Mesendoderm (in vitro differentiated cells): Measurements from ENCODE around the gene PCDHA1.
A peak's percentile ranks its signal among the peaks of the same experiment; 100 is the strongest.

ENCODE experiments used
- DNase-seq: peaks from one replicate; pipeline ENCODE4 v3.0.0; 2013
- H2AK5ac ChIP-seq: 2 replicates; pipeline ENCODE4 v1.6.1; 2013; ENCODE audit warnings: low read length, inconsistent platforms
- H2BK120ac ChIP-seq: 2 replicates; pipeline ENCODE4 v1.6.1; 2013; ENCODE audit warnings: low read depth, mild to moderate bottlenecking, low read length, moderate library complexity, mixed read lengths
- H2BK15ac ChIP-seq: replicated peaks from 2 replicates; pipeline ENCODE4 v1.6.1; 2013; ENCODE audit warnings: low read depth, mild to moderate bottlenecking, moderate library complexity
- H2BK5ac ChIP-seq: 2 replicates; pipeline ENCODE4 v1.6.1; 2013; ENCODE audit warnings: low read length, inconsistent platforms
- H3K18ac ChIP-seq: 2 replicates; pipeline ENCODE4 v1.6.1; 2013; ENCODE audit warnings: mild to moderate bottlenecking, low read length, mixed read lengths
- H3K23ac ChIP-seq: one replicate; pipeline ENCODE4 v1.6.1; 2013; ENCODE audit warnings: low read length
- H3K27ac ChIP-seq: 2 replicates; pipeline ENCODE4 v1.5.1; 2013; ENCODE audit warnings: low read depth, mild to moderate bottlenecking, inconsistent platforms, low read length, moderate library complexity
- H3K27me3 ChIP-seq: 2 replicates; pipeline ENCODE4 v1.6.1; 2013; ENCODE audit warnings: low read length, control low read depth, mild to moderate bottlenecking, inconsistent platforms; ENCODE audit not compliant: insufficient read depth, poor library complexity
- H3K36me3 ChIP-seq: 2 replicates; pipeline ENCODE4 v1.6.1; 2013; ENCODE audit warnings: low read length, inconsistent platforms; ENCODE audit not compliant: control insufficient read depth, insufficient read depth
- H3K4ac ChIP-seq: one replicate; pipeline ENCODE4 v1.6.1; 2013; ENCODE audit warnings: low read depth, mild to moderate bottlenecking, low read length, moderate library complexity
- H3K4me1 ChIP-seq: 2 replicates; pipeline ENCODE4 v1.6.1; 2013; ENCODE audit warnings: low read depth, low read length, inconsistent platforms; ENCODE audit not compliant: control insufficient read depth
- H3K4me2 ChIP-seq: 2 replicates; pipeline ENCODE4 v1.6.1; 2013; ENCODE audit warnings: low read length
- H3K4me3 ChIP-seq: 2 replicates; pipeline ENCODE4 v1.5.1; 2013; ENCODE audit warnings: mild to moderate bottlenecking, low read length
- H3K56ac ChIP-seq: one replicate; pipeline ENCODE4 v1.6.1; 2013; ENCODE audit warnings: low read length
- H3K79me1 ChIP-seq: 2 replicates; pipeline ENCODE4 v1.6.1; 2013; ENCODE audit warnings: low read length, inconsistent platforms
- H3K79me2 ChIP-seq: 2 replicates; pipeline ENCODE4 v1.6.1; 2013; ENCODE audit warnings: mild to moderate bottlenecking, low read length; ENCODE audit not compliant: control insufficient read depth, insufficient read depth
- H3K9ac ChIP-seq: 2 replicates; pipeline ENCODE4 v1.6.1; 2013; ENCODE audit warnings: low read length, inconsistent platforms
- H4K5ac ChIP-seq: one replicate; pipeline ENCODE4 v1.6.1; 2013; ENCODE audit warnings: low read length
- H4K8ac ChIP-seq: one replicate; pipeline ENCODE4 v1.6.1; 2013; ENCODE audit warnings: low read depth, mild to moderate bottlenecking, control low read depth, low read length, moderate library complexity
- WGBS: extraction: QIAGEN DNeasy Blood & Tissue Kit; methylation state at CpG from one replicate; pipeline ENCODE4 v1.1.7; 2013; ENCODE audit warnings: low lambda C conversion rate, missing lambda C conversion rate; ENCODE audit not compliant: insufficient coverage; ENCODE audit errors: extremely low coverage; 5-methylcytosine and 5-hydroxymethylcytosine counted together

Gene PCDHA1

DNA sequence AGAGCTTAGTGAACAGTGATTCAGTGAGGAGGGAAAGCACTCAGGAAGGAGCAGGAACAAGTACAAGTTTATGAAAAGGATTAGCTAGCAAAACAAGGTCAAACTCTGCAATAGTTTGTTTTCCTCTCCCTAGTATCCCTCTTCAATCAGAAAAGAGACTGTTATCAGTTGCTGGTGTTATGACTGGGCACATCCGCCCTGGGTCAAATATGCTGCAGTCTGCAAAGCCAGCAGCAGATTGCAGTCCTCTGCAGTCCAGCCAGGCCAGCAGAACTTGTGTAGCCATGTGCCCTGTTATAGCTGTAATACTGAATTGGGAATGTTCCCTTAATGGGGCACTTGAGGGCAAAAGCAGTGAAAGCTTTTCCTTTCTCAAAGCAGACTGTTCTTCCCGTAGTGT lies 192.3 kb downstream of the PCDHA1 start:
- Histone ChIP-seq H3K18ac (no peak overlapping the region), H2BK120ac (no peak overlapping the region), H3K56ac (no peak overlapping the region), H2AK5ac (no peak overlapping the region), H3K79me1 (peaks cover 2% of the 10 kb centered on the region), H3K27ac (no peak overlapping the region), H3K27me3 (no peaks in the 10 kb centered on the region), H4K8ac (no peak overlapping the region), H3K4ac (no peak overlapping the region), H3K9ac (peak overlapping the region; percentile 4), H4K5ac (no peak overlapping the region), H2BK15ac (no peak overlapping the region), H3K4me3 (no peak overlapping the region), H3K23ac (no peak overlapping the region), H3K36me3 (no peaks in the 10 kb centered on the region), H2BK5ac (no peak overlapping the region), H3K4me1 (no peaks in the 10 kb centered on the region), H3K79me2 (no peaks in the 10 kb centered on the region), H3K4me2 (no peak overlapping the region)
- DNase-seq: no peak
- WGBS: no CpG with 5 or more reads among the region's 2 CpGs

DNA sequence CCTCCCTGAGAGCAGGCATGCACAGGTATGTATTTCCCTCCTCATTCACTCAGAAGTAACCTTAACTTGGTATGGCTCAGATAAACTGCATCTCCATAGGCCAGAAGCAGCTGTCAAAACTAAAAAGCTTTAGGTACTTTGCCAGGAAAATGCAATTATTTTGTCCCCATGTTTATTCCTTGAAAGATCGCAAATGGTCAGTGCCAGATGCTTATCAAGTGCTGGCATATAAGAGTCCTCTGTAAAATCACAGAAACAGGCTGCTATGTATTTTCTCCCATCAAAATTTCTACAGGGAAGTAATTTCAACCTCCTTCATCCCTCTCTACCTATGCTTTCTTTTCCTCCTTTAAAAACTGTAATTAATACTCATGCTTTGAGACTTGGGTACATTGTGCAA lies 193.0 kb downstream of the PCDHA1 start:
- H3K4me1 ChIP-seq: no peaks in the 10 kb centered on the region
- H3K79me1 ChIP-seq: no peaks in the 10 kb centered on the region
- H3K36me3 ChIP-seq: no peaks in the 10 kb centered on the region
- no peak overlapping the region for H3K4me2 ChIP-seq
- H2BK5ac ChIP-seq: no peak overlapping the region
- no peaks in the 10 kb centered on the region for H3K27me3 ChIP-seq
- H3K9ac ChIP-seq: no peak overlapping the region
- no peaks in the 10 kb centered on the region for H3K79me2 ChIP-seq
- no CpG with 5 or more reads among the region's 1 CpG for WGBS
- H2AK5ac ChIP-seq: no peak overlapping the region
- no peak overlapping the region for H4K5ac ChIP-seq
- H4K8ac ChIP-seq: no peak overlapping the region
- DNase-seq: no peak
- H3K27ac ChIP-seq: no peak overlapping the region
- H3K4ac ChIP-seq: no peak overlapping the region
- no peak overlapping the region for H2BK120ac ChIP-seq
- no peak overlapping the region for H3K4me3 ChIP-seq
- H3K18ac ChIP-seq: no peak overlapping the region
- H3K56ac ChIP-seq: no peak overlapping the region
- H3K23ac ChIP-seq: no peak overlapping the region
- no peak overlapping the region for H2BK15ac ChIP-seq

DNA sequence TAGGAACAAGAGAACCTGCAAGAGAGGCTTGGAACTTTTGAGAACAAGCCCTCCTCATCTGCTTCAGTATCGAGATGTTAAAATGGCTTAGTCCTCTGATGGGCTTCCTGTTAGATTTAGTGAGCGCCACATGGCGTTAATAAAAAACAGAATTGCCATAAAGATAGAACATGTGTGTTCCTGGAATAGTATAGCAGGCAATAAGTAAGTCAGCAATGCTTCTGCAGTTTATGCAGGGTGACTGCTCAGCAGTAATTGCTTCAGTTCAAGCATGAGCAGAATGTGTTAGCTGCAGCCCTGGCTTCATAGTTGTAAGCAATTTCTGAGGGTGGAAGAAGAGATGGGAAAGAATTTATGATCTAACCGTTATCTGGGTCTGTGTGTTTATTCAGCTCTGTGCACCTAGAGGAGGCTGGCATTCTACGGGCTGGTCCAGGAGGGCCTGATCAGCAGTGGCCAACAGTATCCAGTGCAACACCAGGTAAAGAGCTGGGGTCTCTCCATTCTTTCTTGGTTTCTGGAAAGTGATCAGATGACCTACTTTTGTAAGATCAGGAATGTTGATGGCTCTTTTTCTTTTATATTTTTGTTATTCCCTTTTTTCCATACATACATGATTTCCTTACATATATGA lies 196.3 kb downstream of the PCDHA1 start:
- Histone ChIP-seq H3K4ac (no peak overlapping the region), H3K4me2 (no peak overlapping the region), H2BK5ac (no peak overlapping the region), H3K18ac (no peak overlapping the region), H3K9ac (no peak overlapping the region), H2AK5ac (no peak overlapping the region), H3K36me3 (no peaks in the 10 kb centered on the region), H4K8ac (no peak overlapping the region), H3K23ac (no peak overlapping the region), H3K4me3 (no peak overlapping the region), H3K56ac (no peak overlapping the region), H3K27me3 (no peaks in the 10 kb centered on the region), H3K79me1 (no peaks in the 10 kb centered on the region), H3K27ac (no peak overlapping the region), H3K79me2 (no peaks in the 10 kb centered on the region), H2BK15ac (no peak overlapping the region), H2BK120ac (no peak overlapping the region), H4K5ac (no peak overlapping the region), H3K4me1 (peaks cover 4% of the 10 kb centered on the region)
- DNase-seq: no peak
- no CpG with 5 or more reads among the region's 5 CpGs for WGBS

DNA sequence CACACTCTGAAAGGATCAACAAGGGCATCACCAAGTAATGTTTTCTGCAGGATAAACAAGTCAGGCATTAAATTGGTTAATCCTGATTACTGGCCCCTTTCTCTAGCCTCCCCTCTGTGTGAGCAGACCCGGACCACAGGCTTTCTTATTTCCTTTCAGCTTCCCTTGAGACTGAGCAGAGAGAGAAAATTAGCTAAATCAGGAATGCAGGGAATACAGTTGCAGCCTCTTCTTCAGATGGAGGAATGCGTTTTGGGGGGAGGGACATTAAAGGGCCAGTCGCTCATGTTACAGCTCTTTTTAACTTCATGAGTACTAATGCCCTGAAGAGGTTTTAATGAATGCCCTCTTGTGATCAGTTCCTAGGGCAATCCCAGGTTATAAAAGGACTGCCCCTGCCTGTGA lies 200.2 kb downstream of the PCDHA1 start:
- Histone ChIP-seq H3K4me3 (no peak overlapping the region), H3K27me3 (no peaks in the 10 kb centered on the region), H2BK15ac (no peak overlapping the region), H3K23ac (no peak overlapping the region), H3K79me2 (no peaks in the 10 kb centered on the region), H3K9ac (no peak overlapping the region), H2BK5ac (no peak overlapping the region), H2BK120ac (no peak overlapping the region), H4K5ac (no peak overlapping the region), H3K4ac (no peak overlapping the region), H3K56ac (peak overlapping the region; percentile 62), H2AK5ac (no peak overlapping the region), H3K18ac (peak overlapping the region; percentile 64), H4K8ac (no peak overlapping the region), H3K36me3 (no peaks in the 10 kb centered on the region), H3K27ac (peak overlapping the region; percentile 78), H3K79me1 (no peaks in the 10 kb centered on the region), H3K4me1 (peaks cover 4% of the 10 kb centered on the region), H3K4me2 (no peak overlapping the region)
- peak; percentile 94 for DNase-seq
- no CpG with 5 or more reads among the region's 3 CpGs for WGBS

DNA sequence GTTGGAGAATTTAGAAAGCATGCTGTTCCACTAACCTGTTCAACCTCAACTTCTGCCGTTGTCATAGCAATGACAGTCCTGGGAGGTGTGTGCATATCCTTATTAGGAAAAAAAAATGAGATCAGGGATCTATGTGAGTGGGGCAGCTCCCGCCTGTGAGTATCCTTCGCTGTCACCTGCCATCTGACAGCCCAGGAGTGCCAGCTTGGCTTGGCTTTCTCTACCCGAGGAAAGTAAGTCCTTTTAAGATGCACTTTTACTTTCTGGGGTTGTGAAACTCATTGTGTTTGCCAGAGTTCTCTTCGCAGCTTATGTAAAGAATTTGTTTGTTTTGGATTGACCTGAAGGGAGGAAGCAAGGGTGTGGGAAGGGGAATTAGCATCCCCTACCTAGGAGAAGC lies 202.2 kb downstream of the PCDHA1 start:
- Histone ChIP-seq H3K23ac (no peak overlapping the region), H3K4ac (no peak overlapping the region), H4K5ac (no peak overlapping the region), H3K79me2 (no peaks in the 10 kb centered on the region), H2BK15ac (no peak overlapping the region), H2BK5ac (no peak overlapping the region), H3K18ac (no peak overlapping the region), H3K56ac (no peak overlapping the region), H3K9ac (no peak overlapping the region), H3K27ac (no peak overlapping the region), H3K27me3 (no peaks in the 10 kb centered on the region), H3K36me3 (no peaks in the 10 kb centered on the region), H2BK120ac (no peak overlapping the region), H3K4me3 (no peak overlapping the region), H2AK5ac (no peak overlapping the region), H4K8ac (no peak overlapping the region), H3K79me1 (no peaks in the 10 kb centered on the region), H3K4me2 (no peak overlapping the region), H3K4me1 (peaks cover 4% of the 10 kb centered on the region)
- no CpG with 5 or more reads among the region's 5 CpGs for WGBS
- peak; percentile 63 for DNase-seq

DNA sequence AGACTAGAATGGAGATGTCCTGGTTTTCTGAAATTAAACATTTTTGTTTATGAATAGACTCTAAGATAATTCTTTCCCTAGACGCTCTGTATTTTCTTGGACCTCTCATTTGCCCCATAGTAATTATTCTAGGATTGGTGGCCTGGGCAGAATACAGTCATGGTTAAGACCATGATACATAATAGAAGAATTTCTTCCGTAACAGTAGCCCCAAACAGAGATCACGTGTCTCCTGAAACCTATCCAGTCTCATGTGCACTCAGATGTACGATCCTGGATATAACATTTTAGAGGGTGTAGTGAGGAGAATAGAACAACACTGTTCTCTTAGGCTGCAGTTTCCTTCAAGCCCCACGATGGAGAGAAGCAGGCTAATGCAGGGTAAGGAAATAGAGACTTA lies 202.7 kb downstream of the PCDHA1 start:
- Histone ChIP-seq H3K18ac (no peak overlapping the region), H3K36me3 (no peaks in the 10 kb centered on the region), H3K27ac (no peak overlapping the region), H3K4ac (no peak overlapping the region), H3K56ac (no peak overlapping the region), H3K23ac (no peak overlapping the region), H3K4me3 (no peak overlapping the region), H2AK5ac (no peak overlapping the region), H2BK15ac (no peak overlapping the region), H4K8ac (no peak overlapping the region), H2BK5ac (no peak overlapping the region), H3K79me2 (no peaks in the 10 kb centered on the region), H3K4me1 (peaks cover 4% of the 10 kb centered on the region), H3K4me2 (no peak overlapping the region), H3K27me3 (no peaks in the 10 kb centered on the region), H4K5ac (no peak overlapping the region), H3K79me1 (no peaks in the 10 kb centered on the region), H3K9ac (no peak overlapping the region), H2BK120ac (no peak overlapping the region)
- WGBS: no CpG with 5 or more reads among the region's 5 CpGs
- no peak for DNase-seq
